NCI-H69 (cell line): ENCODE measurements around the gene MAP2K5.

Experiments used
- DNase-seq: peaks from one replicate; lab custom pipeline; 2025; lab: John Stamatoyannopoulos, UW

Gene MAP2K5

DNA sequence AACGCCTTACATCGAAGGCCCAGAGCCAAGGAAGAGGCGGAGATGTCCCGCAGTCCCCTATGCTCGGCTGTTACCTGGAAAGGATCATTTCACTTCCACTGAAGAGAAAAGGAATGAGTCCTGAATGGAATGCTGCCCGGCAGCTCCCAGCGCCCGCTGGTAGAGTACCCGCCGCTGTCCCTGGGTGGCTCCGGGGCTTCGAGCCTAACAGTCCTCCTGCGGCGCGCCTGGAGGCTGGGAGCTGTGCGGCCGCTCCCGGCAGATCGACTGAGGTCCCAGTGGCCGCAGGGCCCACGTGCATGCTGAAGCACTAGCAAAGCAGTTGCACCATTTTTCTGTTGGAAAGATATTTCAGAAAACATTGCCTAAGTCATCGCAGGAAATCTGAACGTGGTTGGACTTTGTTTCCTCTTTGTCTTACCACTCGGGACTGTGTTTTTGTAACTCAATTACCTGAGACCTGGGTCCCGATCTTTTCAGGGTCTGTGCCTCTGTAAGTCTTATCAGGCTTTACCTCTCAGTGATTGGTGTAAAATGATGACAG lies 296.4 kb downstream of the MAP2K5 start:
- DNase-seq = peak; percentile 75

GRCh38 chr15:67839499-67839928 lies 297.0 kb downstream of the MAP2K5 start:
- DNase-seq = peak; percentile 72

- peak; percentile 93 for DNase-seq
Observed at GRCh38 chr15:67839929-67840748, 297.6 kb downstream of the MAP2K5 start, which contains the start of gene RNU6-1. Gene RNU6-1 (minus strand): TSS chr15:67840045.

- peak; percentile 73 for DNase-seq
Observed at GRCh38 chr15:67840749-67841512, 298.4 kb downstream of the MAP2K5 start.

GRCh38 chr15:67841513-67841762 lies 298.9 kb downstream of the MAP2K5 start:
- no peak for DNase-seq

GRCh38 chr15:67843092-67843501 lies 300.6 kb downstream of the MAP2K5 start:
- DNase-seq = no peak

DNA sequence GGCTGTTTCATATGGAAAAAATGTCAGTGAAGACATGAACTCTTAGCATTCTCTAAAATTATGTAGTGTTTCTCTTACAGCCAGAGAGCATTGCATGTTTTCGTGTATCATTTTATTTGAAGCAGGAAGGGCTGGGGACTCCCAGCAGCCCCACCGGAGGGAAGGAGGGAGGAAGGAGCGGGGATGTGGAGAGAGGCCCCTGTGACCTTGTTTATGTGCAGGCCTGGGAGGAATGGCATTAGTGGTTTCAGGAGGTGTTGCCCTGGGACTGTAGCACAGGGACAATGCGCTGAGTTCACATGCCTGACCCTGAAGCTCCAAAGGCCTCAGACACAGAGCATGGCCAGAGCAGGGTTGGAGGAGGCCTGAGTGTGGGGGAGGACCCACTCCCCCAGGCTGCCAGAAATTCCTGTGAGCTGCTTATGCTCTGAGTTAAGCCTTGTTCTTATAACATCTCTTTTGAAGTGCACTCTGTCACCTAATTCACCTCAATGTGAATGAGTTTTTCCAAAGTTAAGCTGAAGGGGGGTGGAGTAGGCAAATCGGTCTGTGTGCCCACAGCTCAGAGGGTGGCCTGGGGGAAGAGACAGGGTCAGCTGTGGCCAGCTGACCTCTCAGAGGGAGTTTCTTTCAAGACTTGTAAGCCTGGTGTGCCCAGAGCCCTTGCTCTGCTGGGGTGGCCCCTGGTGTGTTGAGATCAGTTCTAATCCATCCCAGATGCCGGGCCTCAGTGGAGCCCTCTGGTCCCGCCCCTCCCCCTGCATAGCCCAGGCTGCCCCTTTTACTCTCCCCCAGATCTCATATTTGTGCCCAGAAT lies 301.3 kb downstream of the MAP2K5 start:
- DNase-seq = no peak

GRCh38 chr15:67845974-67846373 lies 303.5 kb downstream of the MAP2K5 start:
- DNase-seq = no peak

DNA sequence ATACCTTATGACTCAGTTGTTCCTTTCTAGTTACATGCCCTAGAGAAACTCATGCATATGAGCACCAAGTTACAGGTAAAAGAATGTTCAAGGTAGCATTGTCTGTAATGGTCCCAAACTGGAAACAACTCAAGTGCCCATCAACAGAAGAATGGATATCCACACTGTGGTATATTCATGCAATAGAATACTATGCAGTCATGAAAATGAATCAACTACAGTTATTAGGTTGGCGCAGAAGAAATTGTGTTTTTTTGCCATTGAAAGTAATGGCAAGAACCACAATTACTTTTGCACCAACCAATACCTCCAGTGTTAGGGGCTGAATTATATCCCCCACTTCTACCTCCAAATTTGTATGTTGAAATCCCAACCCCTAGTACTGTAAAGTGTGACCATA lies 307.0 kb downstream of the MAP2K5 start:
- no peak for DNase-seq

GRCh38 chr15:67850336-67850735 lies 307.8 kb downstream of the MAP2K5 start:
- no peak for DNase-seq

- no peak for DNase-seq
Observed at GRCh38 chr15:67850994-67851571, 308.6 kb downstream of the MAP2K5 start.

- DNase-seq = no peak
Observed at GRCh38 chr15:67852418-67852817, 309.9 kb downstream of the MAP2K5 start.

DNA sequence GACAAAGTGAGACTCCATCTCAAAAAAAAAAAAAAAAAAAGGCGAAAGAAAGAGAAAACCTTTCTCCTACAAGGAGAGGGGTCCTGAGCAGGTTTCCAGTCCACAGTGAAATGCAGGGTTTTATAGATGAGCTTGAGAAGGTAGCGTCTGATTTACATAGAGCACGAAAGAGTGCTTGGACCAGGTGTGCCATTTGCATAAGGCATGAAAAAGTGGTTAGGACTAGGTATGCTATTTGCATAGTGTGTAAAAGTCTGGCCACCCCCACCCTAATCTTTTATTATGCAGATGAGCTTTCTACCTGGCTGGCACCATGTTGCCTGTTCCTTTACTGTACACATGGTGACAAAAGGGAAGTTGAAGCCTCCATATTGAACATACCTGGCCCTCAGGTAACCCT lies 311.0 kb downstream of the MAP2K5 start:
- DNase-seq = peak; percentile 31

- peak; percentile 4 for DNase-seq
Observed at GRCh38 chr15:67854358-67854757, 311.9 kb downstream of the MAP2K5 start.

DNA sequence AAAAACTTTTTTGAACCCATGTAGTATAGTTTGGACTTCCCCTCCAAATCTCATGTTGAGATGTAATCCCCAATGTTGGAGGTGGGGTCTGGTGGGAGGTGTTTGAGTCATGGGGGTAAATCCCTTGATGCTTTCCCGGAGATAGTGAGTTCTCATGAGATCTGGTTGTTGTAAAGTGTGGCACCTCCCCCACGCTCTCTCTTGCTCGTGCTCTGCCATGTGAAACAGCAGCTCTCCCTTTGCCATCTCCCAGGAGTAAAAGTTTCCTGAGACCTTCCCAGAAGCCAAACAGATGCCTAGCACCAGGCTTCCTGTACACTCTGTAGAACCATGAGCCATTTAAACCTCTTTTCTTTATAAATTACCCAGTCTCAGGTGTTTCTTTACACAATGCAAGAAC lies 313.3 kb downstream of the MAP2K5 start:
- DNase-seq = no peak
